Activated naive CD4-positive, alpha-beta T cell treated with anti-CD3 and anti-CD28 coated beads, Interleukin-2, amount 10 ng/mL, durations not matched to agents 7 days and 5 days (primary cell): Measurements from ENCODE around the gene SH3BP5L.

Source experiments
- CTCF ChIA-PET: fragments of 350-600 bp; sonication (Branson Sonifier 250); formaldehyde crosslinking; loops from one replicate; lab custom pipeline; 2021; ENCODE audit warnings: antibody characterized with exemption; lab: Charles Lee
- DNase-seq: peaks from one replicate; pipeline ENCODE4 v3.0.0-alpha.2; 2020
- H3K27ac Mint-ChIP-seq: one replicate; pipeline ENCODE4 v1.8.0; 2021; ENCODE audit warnings: mild to moderate bottlenecking, moderate library complexity, mixed read lengths
- H3K27me3 Mint-ChIP-seq: one replicate; pipeline ENCODE4 v1.8.0; 2021; ENCODE audit warnings: mild to moderate bottlenecking, mixed read lengths
- H3K36me3 Mint-ChIP-seq: one replicate; pipeline ENCODE4 v1.8.0; 2021; ENCODE audit warnings: mixed read lengths
- H3K4me1 Mint-ChIP-seq: one replicate; pipeline ENCODE4 v1.8.0; 2021; ENCODE audit warnings: mixed read lengths
- H3K4me3 Mint-ChIP-seq: one replicate; pipeline ENCODE4 v1.8.0; 2021; ENCODE audit warnings: mild to moderate bottlenecking, moderate library complexity, mixed read lengths
- H3K9me3 Mint-ChIP-seq: one replicate; pipeline ENCODE4 v1.8.0; 2021; ENCODE audit warnings: mixed read lengths

The SH3BP5L gene

GRCh38 chr1:248857749-248858095 is 32.0 kb upstream of the SH3BP5L start:
- Mint-ChIP-seq H3K36me3 (peaks cover 16% of the 10 kb centered on the region), H3K4me3 (peak overlapping the region; percentile 89), H3K9me3 (no peaks in the 10 kb centered on the region), H3K27ac (peak overlapping the region; percentile 94), H3K27me3 (peaks cover 3% of the 10 kb centered on the region), H3K4me1 (peaks cover 48% of the 10 kb centered on the region)
- DNase-seq = no peak
- CTCF ChIA-PET = interaction anchor here (0.8 to 2.9 kb wide), 8 partner anchors 8 to 69 kb away, joined by 3 to 19 read pairs (median 6); partner anchors contain the start of genes SH3BP5L and ZNF672

- Mint-ChIP-seq H3K27me3 (no peaks in the 10 kb centered on the region), H3K4me1 (peaks cover 43% of the 10 kb centered on the region), H3K36me3 (peaks cover 16% of the 10 kb centered on the region), H3K4me3 (peak overlapping the region; percentile 89), H3K9me3 (no peaks in the 10 kb centered on the region), H3K27ac (peak overlapping the region; percentile 94)
- CTCF ChIA-PET = interaction anchor here (1.4 to 2.7 kb wide), 2 partner anchors 51 to 69 kb away, joined by 4 to 8 read pairs; no protein-coding TSS in a partner anchor
- DNase-seq = no peak
Measured at GRCh38 chr1:248857201-248857600, 31.5 kb upstream of the SH3BP5L start.

- no peaks in the 10 kb centered on the region for H3K27me3 Mint-ChIP-seq
- no peak for DNase-seq
- H3K27ac Mint-ChIP-seq = peak overlapping the region; percentile 31
- peaks cover 36% of the 10 kb centered on the region for H3K4me1 Mint-ChIP-seq
- peaks cover 16% of the 10 kb centered on the region for H3K36me3 Mint-ChIP-seq
- CTCF ChIA-PET = interaction anchor here (1.4 to 2.7 kb wide), 3 partner anchors 14 to 70 kb away, joined by 4 to 8 read pairs (median 5); no protein-coding TSS in a partner anchor
- H3K4me3 Mint-ChIP-seq = no peak overlapping the region
- no peaks in the 10 kb centered on the region for H3K9me3 Mint-ChIP-seq
Measured at GRCh38 chr1:248856176-248856575, 30.5 kb upstream of the SH3BP5L start.

GRCh38 chr1:248855580-248855979 is 29.9 kb upstream of the SH3BP5L start:
- CTCF ChIA-PET = interaction anchor here (1.4 to 2.1 kb wide), 2 partner anchors 14 to 53 kb away, joined by 4 to 5 read pairs; no protein-coding TSS in a partner anchor
- Mint-ChIP-seq H3K27ac (no peak overlapping the region), H3K9me3 (no peaks in the 10 kb centered on the region), H3K4me3 (no peak overlapping the region), H3K36me3 (peaks cover 16% of the 10 kb centered on the region), H3K4me1 (peaks cover 36% of the 10 kb centered on the region), H3K27me3 (no peaks in the 10 kb centered on the region)
- DNase-seq = no peak

- Mint-ChIP-seq H3K4me1 (peaks cover 22% of the 10 kb centered on the region), H3K4me3 (no peak overlapping the region), H3K9me3 (no peaks in the 10 kb centered on the region), H3K36me3 (peaks cover 19% of the 10 kb centered on the region), H3K27me3 (no peaks in the 10 kb centered on the region), H3K27ac (no peak overlapping the region)
- peak; percentile 32 for DNase-seq
- CTCF ChIA-PET = no interaction called here
Measured at GRCh38 chr1:248853663-248854375, 28.1 kb upstream of the SH3BP5L start.

GRCh38 chr1:248852481-248853405 is 27.0 kb upstream of the SH3BP5L start:
- H3K4me3 Mint-ChIP-seq = no peak overlapping the region
- no peak overlapping the region for H3K27ac Mint-ChIP-seq
- no peaks in the 10 kb centered on the region for H3K27me3 Mint-ChIP-seq
- no peak for DNase-seq
- CTCF ChIA-PET = interaction anchor here (1.3 kb wide), 1 partner anchor 14 kb away, joined by 3 read pairs; no protein-coding TSS in a partner anchor
- H3K36me3 Mint-ChIP-seq = peaks cover 23% of the 10 kb centered on the region
- no peaks in the 10 kb centered on the region for H3K9me3 Mint-ChIP-seq
- peaks cover 18% of the 10 kb centered on the region for H3K4me1 Mint-ChIP-seq

GRCh38 chr1:248851390-248851789 is 25.7 kb upstream of the SH3BP5L start:
- CTCF ChIA-PET = no interaction called here
- Mint-ChIP-seq H3K36me3 (peaks cover 31% of the 10 kb centered on the region), H3K27me3 (no peaks in the 10 kb centered on the region), H3K4me3 (no peak overlapping the region), H3K9me3 (no peaks in the 10 kb centered on the region), H3K27ac (no peak overlapping the region), H3K4me1 (peaks cover 7% of the 10 kb centered on the region)
- no peak for DNase-seq

- H3K4me1 Mint-ChIP-seq = peaks cover under 1% of the 10 kb centered on the region
- peaks cover 28% of the 10 kb centered on the region for H3K36me3 Mint-ChIP-seq
- H3K27ac Mint-ChIP-seq = no peak overlapping the region
- no peaks in the 10 kb centered on the region for H3K27me3 Mint-ChIP-seq
- H3K9me3 Mint-ChIP-seq = no peaks in the 10 kb centered on the region
- H3K4me3 Mint-ChIP-seq = no peak overlapping the region
- DNase-seq = no peak
- CTCF ChIA-PET = interaction anchor here (1.0 kb wide), 1 partner anchor 8 kb away, joined by 3 read pairs; the partner anchor contains the start of gene ZNF692
Measured at GRCh38 chr1:248850536-248851251, 25.0 kb upstream of the SH3BP5L start.

- CTCF ChIA-PET = interaction anchor here (1.0 kb wide), 1 partner anchor 8 kb away, joined by 3 read pairs; the partner anchor contains the start of gene ZNF692
- H3K27ac Mint-ChIP-seq = no peak overlapping the region
Measured at GRCh38 chr1:248850124-248850523, 24.4 kb upstream of the SH3BP5L start.

GRCh38 chr1:248849637-248850036 is 23.9 kb upstream of the SH3BP5L start:
- no peaks in the 10 kb centered on the region for H3K9me3 Mint-ChIP-seq
- H3K36me3 Mint-ChIP-seq = peaks cover 22% of the 10 kb centered on the region
- CTCF ChIA-PET = interaction anchor here (1.0 kb wide), 1 partner anchor 9 kb away, joined by 3 read pairs; the partner anchor contains the start of gene ZNF692
- H3K27ac Mint-ChIP-seq = no peak overlapping the region
- no peak for DNase-seq
- no peaks in the 10 kb centered on the region for H3K27me3 Mint-ChIP-seq
- H3K4me3 Mint-ChIP-seq = no peak overlapping the region
- H3K4me1 Mint-ChIP-seq = no peaks in the 10 kb centered on the region

More at GRCh38 chr1:248850124-248850523, 24.4 kb upstream of the SH3BP5L start:
- Mint-ChIP-seq H3K27me3 (no peaks in the 10 kb centered on the region), H3K4me3 (no peak overlapping the region), H3K36me3 (peaks cover 26% of the 10 kb centered on the region), H3K9me3 (no peaks in the 10 kb centered on the region), H3K4me1 (no peaks in the 10 kb centered on the region)
- no peak for DNase-seq

- no peak overlapping the region for H3K4me3 Mint-ChIP-seq
Measured at GRCh38 chr1:248849152-248849551, 23.4 kb upstream of the SH3BP5L start.

GRCh38 chr1:248848602-248849001 is 22.9 kb upstream of the SH3BP5L start:
- Mint-ChIP-seq H3K4me3 (no peak overlapping the region), H3K27ac (peak overlapping the region; percentile 47), H3K9me3 (no peaks in the 10 kb centered on the region), H3K4me1 (no peaks in the 10 kb centered on the region), H3K36me3 (peaks cover 23% of the 10 kb centered on the region), H3K27me3 (no peaks in the 10 kb centered on the region)
- CTCF ChIA-PET = no interaction called here
- no peak for DNase-seq

More at GRCh38 chr1:248849152-248849551, 23.4 kb upstream of the SH3BP5L start:
- H3K27ac Mint-ChIP-seq = no peak overlapping the region
- peaks cover 25% of the 10 kb centered on the region for H3K36me3 Mint-ChIP-seq
- CTCF ChIA-PET = no interaction called here
- H3K4me1 Mint-ChIP-seq = no peaks in the 10 kb centered on the region
- H3K27me3 Mint-ChIP-seq = no peaks in the 10 kb centered on the region
- DNase-seq = no peak
- no peaks in the 10 kb centered on the region for H3K9me3 Mint-ChIP-seq

GRCh38 chr1:248847956-248848561 is 22.3 kb upstream of the SH3BP5L start:
- Mint-ChIP-seq H3K4me1 (no peaks in the 10 kb centered on the region), H3K4me3 (no peak overlapping the region), H3K36me3 (peaks cover 23% of the 10 kb centered on the region), H3K9me3 (no peaks in the 10 kb centered on the region), H3K27me3 (no peaks in the 10 kb centered on the region), H3K27ac (no peak overlapping the region)
- CTCF ChIA-PET = no interaction called here
- DNase-seq = no peak
